SK-N-SH (cell line): Measurements from ENCODE around the gene MDM4. TPM values are rescaled to one million over a fixed set of nuclear protein-coding genes. Genes with fewer than 3 reads are reported as not detected.
"Not testable (repeated sequence)": the region's sequence is repeated elsewhere in the genome, so short reads cannot be mapped to it uniquely, and the experiment has no call there.

Source experiments
- CTCF ChIA-PET: fragments of 300-600, 350-600 bp; formaldehyde crosslinking; extraction: SDS; loops from one replicate; lab custom pipeline; 2021; lab: Yijun Ruan, JAX
- POLR2A ChIA-PET: fragments of 350-600 bp; sonication (Branson Sonifier 250); formaldehyde crosslinking; extraction: SDS; loops from one replicate; lab custom pipeline; 2020; ENCODE audit warnings: antibody characterized with exemption, inconsistent platforms; lab: Yijun Ruan, JAX
- DNase-seq: peaks from one replicate; pipeline ENCODE4 v3.0.0; 2012
- H2AFZ ChIP-seq: fragments of 200-600 bp; sonication (generic); 2 replicates; pipeline ENCODE4 v1.8.1; 2016; ENCODE audit warnings: antibody characterized with exemption, mild to moderate bottlenecking, low read depth
- H3F3A ChIP-seq: fragments of 200-600 bp; sonication (generic); replicated peaks from 2 replicates; pipeline ENCODE3; 2016; ENCODE audit warnings: antibody characterized with exemption, mild to moderate bottlenecking; ENCODE audit not compliant: insufficient read depth
- H3K27ac ChIP-seq, 2 experiments: fragments of 200-500 bp in 1 of 2; fragments of 200-600 bp in 1 of 2; sonication (Bioruptor generic) in 1 of 2; sonication (generic), shearing (Covaris generic) in 1 of 2; 2 replicates each; pipeline versions ENCODE4 v1.5.1 to v1.6.1; 2014 to 2016; ENCODE audit warnings: low read depth in 2 of 2, inconsistent platforms in 1 of 2, low read length in 1 of 2, mild to moderate bottlenecking in 1 of 2, mixed read lengths in 1 of 2
- H3K27me3 ChIP-seq: fragments of 200-600 bp; sonication (generic), shearing (Covaris generic); 2 replicates; pipeline ENCODE4 v1.6.1; 2016; ENCODE audit warnings: mixed run types; ENCODE audit not compliant: insufficient read depth
- H3K36me3 ChIP-seq, 2 experiments: fragments of 200-500 bp in 1 of 2; fragments of 200-600 bp in 1 of 2; sonication (Bioruptor generic) in 1 of 2; sonication (generic) in 1 of 2; replicated peaks in 1 of 2; 2 replicates each; pipeline versions ENCODE3 to v1.5.1; 2014 to 2016; ENCODE audit warnings: low read length in 1 of 2, mild to moderate bottlenecking in 1 of 2; ENCODE audit not compliant: insufficient read depth in 2 of 2, control insufficient read depth in 1 of 2
- H3K4me1 ChIP-seq, 2 experiments: fragments of 200-500 bp in 1 of 2; fragments of 200-600 bp in 1 of 2; sonication (Bioruptor generic) in 1 of 2; sonication (generic), shearing (Covaris generic) in 1 of 2; 2 replicates each; pipeline versions ENCODE4 v1.5.1 to v1.6.1; 2014 to 2016; ENCODE audit warnings: low read depth in 1 of 2, low read length in 1 of 2, mixed run types in 1 of 2; ENCODE audit not compliant: insufficient read depth in 2 of 2, control insufficient read depth in 1 of 2
- H3K4me2 ChIP-seq: fragments of 200-600 bp; sonication (generic), shearing (Covaris generic); 2 replicates; pipeline ENCODE4 v1.6.1; 2017; ENCODE audit warnings: mixed run types
- H3K4me3 ChIP-seq, 2 experiments: fragments of 200-500 bp in 1 of 2; fragments of 200-600 bp in 1 of 2; sonication (Bioruptor generic) in 1 of 2; sonication (generic), shearing (Covaris generic) in 1 of 2; 2 replicates each; pipeline versions ENCODE4 v1.5.1 to v1.8.1; 2014 to 2016; ENCODE audit warnings: low read depth in 2 of 2, inconsistent platforms in 1 of 2, low read length in 1 of 2, mild to moderate bottlenecking in 1 of 2, mixed read lengths in 1 of 2, moderate library complexity in 1 of 2
- H3K79me2 ChIP-seq: fragments of 200-600 bp; sonication (generic); 2 replicates; pipeline ENCODE4 v1.8.1; 2017; ENCODE audit warnings: mild to moderate bottlenecking; ENCODE audit not compliant: insufficient read depth
- H3K9ac ChIP-seq: fragments of 200-600 bp; sonication (generic); 2 replicates; pipeline ENCODE4 v1.6.1; 2017; ENCODE audit warnings: mixed run types
- H3K9me2 ChIP-seq: fragments of 200-600 bp; sonication (generic); 2 replicates; pipeline ENCODE4 v1.6.1; 2017; ENCODE audit warnings: mixed run types
- H3K9me3 ChIP-seq: fragments of 200-600 bp; sonication (generic); 2 replicates; pipeline ENCODE4 v1.6.1; 2017; ENCODE audit warnings: mixed run types, mild to moderate bottlenecking, moderate library complexity
- H4K20me1 ChIP-seq: fragments of 200-600 bp; sonication (generic); 2 replicates; pipeline ENCODE4 v1.6.1; 2017; ENCODE audit warnings: mild to moderate bottlenecking, mixed run types; ENCODE audit not compliant: insufficient read depth
- FOSL2 ChIP-seq: IDR thresholded peaks from 2 replicates; pipeline ENCODE4 v1.4.0; 2012; ENCODE audit warnings: low read depth, mild to moderate bottlenecking, moderate library complexity, borderline replicate concordance
- JUND ChIP-seq: IDR thresholded peaks from 2 replicates; pipeline ENCODE4 v1.4.0; 2012
- MXI1 ChIP-seq: IDR thresholded peaks from 2 replicates; pipeline ENCODE4 v1.6.1; 2012; ENCODE audit warnings: mild to moderate bottlenecking, low read depth, low read length, improper control_type of control experiment
- TCF12 ChIP-seq: IDR thresholded peaks from 2 replicates; pipeline ENCODE4 v1.4.0; 2012
- WGBS: methylation state at CpG from one replicate; pipeline ENCODE4 v1.1.6; 2017; ENCODE audit warnings: low lambda C conversion rate; 5-methylcytosine and 5-hydroxymethylcytosine counted together
- polyA plus RNA-seq, 3 experiments: library from polyadenylated mRNA; depleted of rRNA; stranded (reverse); fragments of >200 nt; gene quantifications; 2 replicates each; pipeline ENCODE4 v1.2.3, GENCODE V29; 2012

The MDM4 gene
- polyA plus RNA-seq, 1 of the 3 experiments (the other 2 are of a cell fraction): 6.2 TPM

DNA sequence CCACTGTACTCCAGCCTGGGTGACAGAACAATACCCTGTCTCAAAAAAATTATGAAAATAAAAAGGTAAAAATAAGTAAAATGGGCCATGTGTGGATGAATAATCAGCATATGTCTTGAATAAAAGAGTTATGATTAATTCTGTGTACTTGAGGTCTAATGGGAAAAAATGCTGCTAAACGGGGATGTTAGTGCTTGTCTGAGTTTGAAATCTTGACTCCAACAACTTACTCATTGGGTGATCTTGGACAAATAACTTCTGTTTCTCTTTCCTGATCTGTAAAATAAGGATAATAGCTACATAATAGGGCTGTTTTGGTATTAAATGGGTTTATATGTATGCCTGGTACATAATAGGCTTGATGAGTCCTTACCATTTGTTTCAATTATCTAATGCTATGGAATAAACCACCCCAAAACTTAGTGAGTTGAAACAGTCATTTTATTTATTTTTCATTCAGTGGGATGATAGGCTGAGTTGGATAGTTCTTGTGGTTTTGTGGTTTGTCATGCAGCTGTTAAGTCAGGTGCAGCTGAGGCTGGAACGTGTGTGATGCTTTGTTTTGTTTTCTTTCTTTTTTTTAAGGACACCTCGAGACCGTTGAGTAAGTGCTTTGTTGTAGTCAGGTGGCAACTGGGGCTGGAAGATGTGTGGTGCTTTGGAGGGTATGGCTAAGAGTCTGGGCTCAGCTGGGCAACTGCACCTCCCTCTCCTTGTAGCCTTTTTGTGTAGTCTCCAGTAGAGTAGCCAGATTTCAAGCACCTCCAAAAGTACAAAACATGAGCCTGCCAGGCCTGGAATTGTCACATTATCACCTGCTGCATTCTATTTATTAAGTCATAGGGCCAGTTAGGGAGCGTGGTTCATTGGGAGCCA lies 4.9 kb downstream of the MDM4 start:
- Histone ChIP-seq H2AFZ (no peak overlapping the region), H3K27ac (peak overlapping the region in 1 of 2 experiments; percentile 43; a peak in 2 of 4 replicates), H3K4me3 (no peak overlapping the region), H3K27me3 (no peaks in the 10 kb centered on the region), H4K20me1 (peaks cover 23% of the 10 kb centered on the region), H3K9me2 (no peaks in the 10 kb centered on the region), H3K79me2 (peaks cover 98% of the 10 kb centered on the region), H3K9ac (no peak overlapping the region), H3K9me3 (0 out of 2 replicates have a peak, but pooled peaks cover 3% of the 10 kb centered on the region), H3K4me1 (peaks cover 4 to 6% of the 10 kb centered on the region in 2 experiments; a peak in 1 of 4 replicates), H3K4me2 (no peak overlapping the region), H3F3A (peaks cover 11% of the 10 kb centered on the region), H3K36me3 (peaks cover 10 to 46% of the 10 kb centered on the region in 2 experiments)
- WGBS: 79% methylated on average over 5 of the region's 5 CpGs
- DNase-seq: no peak
- ChIA-PET POLR2A (no interaction called here), CTCF (interaction anchor here (0.9 kb wide), 2 partner anchors 103 to 286 kb away, joined by 3 read pairs; no protein-coding TSS in a partner anchor)
- TF ChIP-seq JUND (no peak), TCF12 (0 out of 2 replicates have a peak, but pooled peaks have one; percentile 9)

DNA sequence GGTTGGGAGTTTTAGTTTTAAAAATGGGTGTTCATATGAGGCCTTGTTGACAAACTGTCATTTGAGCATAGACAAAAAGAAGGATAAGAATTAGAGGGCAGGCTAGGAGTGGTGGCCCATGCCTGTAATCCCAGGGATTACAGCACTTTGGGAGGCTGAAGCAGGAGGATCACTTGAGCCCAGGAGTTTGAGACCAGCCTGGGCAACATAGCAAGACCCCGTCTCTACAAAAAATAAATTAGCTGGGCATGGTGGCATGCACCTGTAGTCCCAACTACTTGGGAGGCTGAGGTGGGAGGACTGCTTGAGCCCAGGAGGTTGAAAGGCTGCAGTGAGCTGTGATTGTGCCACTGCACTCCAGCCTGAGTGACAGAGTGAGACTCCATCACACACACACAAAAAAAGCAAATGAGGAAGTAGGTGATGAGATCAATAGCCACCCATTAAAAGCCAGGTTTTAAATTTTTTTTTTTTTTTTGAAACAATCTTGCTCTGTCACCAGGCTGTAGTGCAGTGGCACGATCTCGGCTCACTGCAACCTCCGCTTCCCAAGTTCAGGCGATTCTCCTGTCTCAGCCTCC lies 5.8 kb downstream of the MDM4 start:
- not testable (repeated sequence) for H3K27ac ChIP-seq, H3K4me3 ChIP-seq, H3K9ac ChIP-seq, DNase-seq, H3K4me1 ChIP-seq, H3K9me2 ChIP-seq, H2AFZ ChIP-seq, H3K9me3 ChIP-seq, H3K27me3 ChIP-seq, H3K4me2 ChIP-seq
- Histone ChIP-seq H4K20me1 (peaks cover 23% of the 10 kb centered on the region), H3K36me3 (peaks cover 15 to 56% of the 10 kb centered on the region in 2 experiments), H3F3A (peaks cover 11% of the 10 kb centered on the region), H3K79me2 (peaks cover 93% of the 10 kb centered on the region)
- ChIA-PET POLR2A (interaction anchor here (0.5 kb wide), 1 partner anchor 235 kb away, joined by 4 read pairs; no protein-coding TSS in a partner anchor), CTCF (interaction anchor here (0.9 to 2.0 kb wide), 2 partner anchors 19 to 285 kb away, joined by 3 to 6 read pairs; no protein-coding TSS in a partner anchor)
- 93% methylated on average over 5 of the region's 5 CpGs for WGBS

DNA sequence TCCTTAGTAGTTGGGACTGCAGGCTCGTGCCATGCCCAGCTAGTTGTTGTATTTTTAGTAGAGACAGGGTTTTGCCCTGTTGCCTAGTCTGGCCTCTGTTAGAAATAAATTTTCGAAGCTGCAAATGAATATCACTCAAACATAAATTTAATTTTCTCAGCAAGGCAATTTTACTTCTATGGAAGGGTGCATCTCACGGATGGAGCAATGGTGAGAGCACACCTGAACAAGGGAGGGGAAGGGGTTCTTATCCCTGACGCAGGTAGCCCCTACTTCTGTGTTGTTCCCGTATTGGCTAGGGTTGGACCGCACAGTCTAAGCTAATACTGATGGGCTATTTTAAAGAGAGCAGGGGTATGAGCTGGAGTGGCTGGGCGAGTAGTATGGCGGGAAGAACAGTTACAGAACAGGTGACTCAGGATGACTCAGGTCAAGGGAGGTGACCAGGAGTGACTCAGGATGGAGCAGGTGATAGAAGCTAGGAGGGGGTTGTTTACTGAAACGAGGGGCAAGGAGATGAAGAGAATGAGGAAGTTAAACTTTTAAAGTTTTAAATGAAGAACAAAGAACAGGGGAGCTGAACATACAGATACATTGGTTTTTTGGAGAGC lies 7.5 kb downstream of the MDM4 start:
- WGBS: 93% methylated on average over 9 of the region's 9 CpGs
- no peak overlapping the region for H3K4me3 ChIP-seq
- H3K27ac ChIP-seq: no peak overlapping the region
- peaks cover 23% of the 10 kb centered on the region for H4K20me1 ChIP-seq
- no peaks in the 10 kb centered on the region for H3K4me1 ChIP-seq
- TF ChIP-seq MXI1 (no peak), FOSL2 (0 out of 2 replicates have a peak, but pooled peaks have one; percentile 4)
- H3F3A ChIP-seq: peaks cover 11% of the 10 kb centered on the region
- no peak overlapping the region for H3K4me2 ChIP-seq
- peaks cover 32 to 66% of the 10 kb centered on the region in 2 experiments for H3K36me3 ChIP-seq
- no peak overlapping the region for H3K9ac ChIP-seq
- no peak overlapping the region for H2AFZ ChIP-seq
- 0 out of 2 replicates have a peak, but pooled peaks cover 3% of the 10 kb centered on the region for H3K9me3 ChIP-seq
- POLR2A ChIA-PET: no interaction called here
- CTCF ChIA-PET: interaction anchor here (2.0 to 3.6 kb wide), 2 partner anchors 21 to 283 kb away, joined by 6 to 15 read pairs; no protein-coding TSS in a partner anchor
- DNase-seq: no peak
- no peaks in the 10 kb centered on the region for H3K27me3 ChIP-seq
- peaks cover 79% of the 10 kb centered on the region for H3K79me2 ChIP-seq
- H3K9me2 ChIP-seq: no peaks in the 10 kb centered on the region
